Measurements from ENCODE around the gene DCST1.

- TF ChIP-seq CTCF (conservative IDR thresholded peaks at IDR 0.05; ENCODE audit: low read length) (no peak), EZH2phosphoT487 (IDR thresholded peaks at IDR 0.05; ENCODE audit: borderline replicate concordance, low read depth, low read length) (no peak)
Measured at GRCh38 chr1:155053531-155054105, 20.0 kb downstream of the DCST1 start.
